Osteocyte (in vitro differentiated cells): ENCODE results near the gene ECEL1. TPM values are rescaled to one million over a fixed set of nuclear protein-coding genes. Genes with fewer than 3 reads are reported as not detected.
"Not testable (repeated sequence)": the region's sequence is repeated elsewhere in the genome, so short reads cannot be mapped to it uniquely, and the experiment has no call there.

Source experiments
- DNase-seq: peaks from one replicate; pipeline ENCODE4 v3.0.0; 2021; ENCODE audit warnings: mixed read lengths; ENCODE audit not compliant: unreplicated experiment; ENCODE audit errors: extremely low spot score
- H3K27ac Mint-ChIP-seq: one replicate; pipeline ENCODE4 v1.8.0; 2021; ENCODE audit warnings: mild to moderate bottlenecking, mixed read lengths; ENCODE audit not compliant: unreplicated experiment
- H3K27me3 Mint-ChIP-seq: one replicate; pipeline ENCODE4 v1.8.0; 2021; ENCODE audit warnings: mixed read lengths; ENCODE audit not compliant: unreplicated experiment
- H3K36me3 Mint-ChIP-seq: one replicate; pipeline ENCODE4 v1.8.0; 2021; ENCODE audit warnings: mixed read lengths; ENCODE audit not compliant: unreplicated experiment
- H3K4me1 Mint-ChIP-seq: one replicate; pipeline ENCODE4 v1.8.0; 2021; ENCODE audit warnings: mixed read lengths; ENCODE audit not compliant: unreplicated experiment
- H3K4me3 Mint-ChIP-seq: one replicate; pipeline ENCODE4 v1.8.0; 2021; ENCODE audit warnings: mild to moderate bottlenecking, moderate library complexity, mixed read lengths; ENCODE audit not compliant: unreplicated experiment
- H3K9me3 Mint-ChIP-seq: one replicate; pipeline ENCODE4 v1.8.0; 2021; ENCODE audit warnings: mixed read lengths; ENCODE audit not compliant: unreplicated experiment
- total RNA-seq: library from RNA; stranded (reverse); gene quantifications from 2 replicates; pipeline ENCODE4 v1.2.1, GENCODE V29; 2021
- TF ChIP-seq, protein P1 (sequence below): fragments of 200-600 bp; sonication (generic); IDR thresholded peaks from 2 replicates; pipeline ENCODE4 v1.5.0; 2021; ENCODE audit warnings: antibody characterized with exemption, mild to moderate bottlenecking, moderate library complexity

The ECEL1 gene
- total RNA-seq, 1 donor from 2014 or later, result 0.13 TPM

DNA sequence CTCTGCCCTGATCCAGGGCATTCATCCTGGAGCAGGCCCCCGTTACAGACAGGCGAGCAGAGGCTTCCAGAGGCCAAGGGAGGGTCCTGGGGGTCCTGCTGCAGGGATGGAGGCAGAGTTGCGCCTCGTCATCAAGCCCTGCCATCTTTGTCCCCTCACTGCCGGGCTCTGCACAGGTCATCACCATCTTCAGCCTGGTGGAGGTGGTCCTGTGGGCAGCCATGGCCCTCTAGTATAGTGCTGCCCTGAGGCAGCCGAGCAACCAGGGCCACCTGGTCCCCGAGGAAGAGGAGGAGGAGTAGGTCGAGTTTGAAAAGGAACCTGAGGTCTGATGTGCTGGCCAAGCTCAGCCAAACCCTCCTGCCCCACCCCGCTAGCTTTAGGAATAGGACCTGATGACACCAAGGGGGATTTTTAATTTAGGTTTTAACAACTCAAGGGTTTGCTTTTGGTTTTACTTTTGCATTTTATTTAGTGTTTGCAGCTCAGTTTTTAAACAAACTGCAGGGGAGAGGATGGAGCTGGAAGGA, 40.5 kb downstream of the ECEL1 start:
- TF ChIP-seq, protein P1, sequence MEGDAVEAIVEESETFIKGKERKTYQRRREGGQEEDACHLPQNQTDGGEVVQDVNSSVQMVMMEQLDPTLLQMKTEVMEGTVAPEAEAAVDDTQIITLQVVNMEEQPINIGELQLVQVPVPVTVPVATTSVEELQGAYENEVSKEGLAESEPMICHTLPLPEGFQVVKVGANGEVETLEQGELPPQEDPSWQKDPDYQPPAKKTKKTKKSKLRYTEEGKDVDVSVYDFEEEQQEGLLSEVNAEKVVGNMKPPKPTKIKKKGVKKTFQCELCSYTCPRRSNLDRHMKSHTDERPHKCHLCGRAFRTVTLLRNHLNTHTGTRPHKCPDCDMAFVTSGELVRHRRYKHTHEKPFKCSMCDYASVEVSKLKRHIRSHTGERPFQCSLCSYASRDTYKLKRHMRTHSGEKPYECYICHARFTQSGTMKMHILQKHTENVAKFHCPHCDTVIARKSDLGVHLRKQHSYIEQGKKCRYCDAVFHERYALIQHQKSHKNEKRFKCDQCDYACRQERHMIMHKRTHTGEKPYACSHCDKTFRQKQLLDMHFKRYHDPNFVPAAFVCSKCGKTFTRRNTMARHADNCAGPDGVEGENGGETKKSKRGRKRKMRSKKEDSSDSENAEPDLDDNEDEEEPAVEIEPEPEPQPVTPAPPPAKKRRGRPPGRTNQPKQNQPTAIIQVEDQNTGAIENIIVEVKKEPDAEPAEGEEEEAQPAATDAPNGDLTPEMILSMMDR, result no peak
- H3K9me3 Mint-ChIP-seq, result no peaks in the 10 kb centered on the region
- no peaks in the 10 kb centered on the region for H3K36me3 Mint-ChIP-seq
- H3K4me3 Mint-ChIP-seq, result no peak overlapping the region
- H3K27me3 Mint-ChIP-seq, result peaks cover 3% of the 10 kb centered on the region
- no peaks in the 10 kb centered on the region for H3K4me1 Mint-ChIP-seq
- DNase-seq, result no peak
- H3K27ac Mint-ChIP-seq, result no peak overlapping the region

DNA sequence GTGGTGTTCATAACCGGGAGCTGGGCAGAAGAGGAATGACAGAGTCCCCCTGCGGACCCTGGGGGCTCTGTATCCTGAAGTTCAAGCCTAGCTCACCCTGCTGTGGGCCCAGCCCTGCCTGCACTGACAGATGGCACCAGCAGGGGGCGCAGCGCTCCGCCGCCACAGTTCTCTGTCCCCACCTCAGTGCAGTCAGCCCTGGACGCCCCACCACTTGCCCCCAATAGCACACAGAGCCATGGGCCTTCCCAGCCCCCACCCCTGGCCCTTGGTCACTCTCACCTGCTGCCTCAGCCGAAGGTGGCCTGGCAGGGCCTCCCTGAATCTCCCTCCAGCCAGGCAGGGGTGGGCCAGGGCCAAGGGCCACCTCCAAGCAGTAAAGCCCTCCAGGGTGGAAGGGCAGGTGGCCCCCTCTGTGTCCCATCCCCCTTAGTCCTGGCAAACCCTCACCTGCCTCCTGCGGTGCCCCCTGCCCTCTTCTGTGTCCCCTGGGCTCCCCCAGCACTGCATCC, 41.3 kb downstream of the ECEL1 start:
- TF ChIP-seq, protein P1, result peak; percentile 44
- DNase-seq, H3K36me3 Mint-ChIP-seq, H3K9me3 Mint-ChIP-seq, H3K4me1 Mint-ChIP-seq, H3K27ac Mint-ChIP-seq, H3K27me3 Mint-ChIP-seq, H3K4me3 Mint-ChIP-seq: not testable (repeated sequence)

DNA sequence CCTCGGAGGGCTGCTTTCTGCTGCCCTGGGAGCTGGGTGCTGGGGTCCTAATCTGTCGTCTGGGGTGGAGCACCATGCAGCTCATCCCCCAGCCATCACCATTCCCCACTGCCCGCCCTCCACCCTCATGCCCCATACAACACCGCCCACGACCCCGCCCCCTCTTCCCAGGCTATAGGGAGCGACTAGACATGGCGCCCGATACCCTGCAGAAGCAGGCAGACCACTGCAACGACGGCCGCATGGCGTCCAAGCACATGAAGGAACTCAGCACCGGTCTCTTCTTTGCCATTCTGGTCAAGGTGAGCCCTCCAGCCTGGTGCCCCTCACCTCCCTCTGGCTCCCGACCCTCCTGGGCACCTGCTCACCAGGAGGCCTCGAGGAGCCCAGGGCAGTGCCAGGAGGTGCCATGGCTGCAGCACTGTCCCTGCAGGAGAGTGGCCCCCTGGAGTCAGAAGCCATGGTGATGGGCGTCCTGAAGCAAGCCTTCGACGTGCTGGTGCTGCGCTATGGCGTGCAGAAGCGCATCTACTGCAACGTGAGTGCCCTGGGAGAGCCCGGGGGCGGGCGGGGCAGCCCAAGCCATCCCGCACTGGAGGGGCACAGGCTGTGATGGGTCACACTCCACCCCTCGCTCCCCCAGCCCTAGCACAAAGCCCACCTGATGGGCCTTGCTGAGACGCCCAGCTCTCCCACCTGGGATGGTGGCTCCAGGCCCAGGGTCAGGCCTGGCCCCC, 42.3 kb downstream of the ECEL1 start:
- DNase-seq, H3K4me1 Mint-ChIP-seq, H3K9me3 Mint-ChIP-seq, H3K4me3 Mint-ChIP-seq, H3K36me3 Mint-ChIP-seq, H3K27ac Mint-ChIP-seq, H3K27me3 Mint-ChIP-seq: not testable (repeated sequence)

DNA sequence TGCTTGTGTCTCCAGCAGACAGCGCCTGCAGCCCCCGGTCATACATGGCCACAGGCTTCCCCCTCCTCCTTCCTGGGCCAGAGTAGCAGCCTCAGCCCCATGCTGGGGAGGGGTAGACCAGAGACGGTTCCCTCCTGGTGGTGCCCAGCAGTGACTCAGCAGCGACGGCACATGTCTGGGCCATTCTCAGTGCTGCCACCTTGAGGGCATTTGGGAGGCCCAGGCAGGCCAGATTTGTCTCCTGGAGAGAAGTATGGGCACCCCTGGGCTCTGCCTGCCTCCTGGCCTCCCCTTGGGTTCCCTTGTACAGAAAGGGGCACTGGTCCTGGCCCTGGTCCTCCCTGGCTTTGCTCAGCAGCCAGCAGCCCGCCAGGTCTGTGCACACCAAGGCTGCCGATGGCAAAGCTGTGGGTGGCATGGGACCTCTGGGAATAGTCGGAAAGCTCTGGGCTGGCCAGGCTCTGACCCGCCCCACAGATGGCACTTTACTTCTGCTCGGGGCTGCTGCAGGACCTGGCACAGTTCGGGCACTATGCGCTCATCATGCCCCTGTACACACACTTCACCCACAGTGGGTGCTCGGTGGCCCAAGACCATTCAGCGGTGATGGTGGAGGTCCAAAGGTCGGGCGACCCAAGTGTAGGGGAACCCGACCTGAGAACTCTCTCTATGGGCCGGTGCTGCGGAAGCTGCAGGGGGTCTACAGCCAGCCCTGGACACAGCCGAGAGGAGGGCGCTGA, 43.1 kb downstream of the ECEL1 start:
- Mint-ChIP-seq H3K4me1 (peaks cover 6% of the 10 kb centered on the region), H3K27ac (no peak overlapping the region), H3K4me3 (no peak overlapping the region), H3K36me3 (no peaks in the 10 kb centered on the region), H3K27me3 (peaks cover 4% of the 10 kb centered on the region), H3K9me3 (no peaks in the 10 kb centered on the region)
- TF ChIP-seq, protein P1, result peak; percentile 66
- no peak for DNase-seq

DNA sequence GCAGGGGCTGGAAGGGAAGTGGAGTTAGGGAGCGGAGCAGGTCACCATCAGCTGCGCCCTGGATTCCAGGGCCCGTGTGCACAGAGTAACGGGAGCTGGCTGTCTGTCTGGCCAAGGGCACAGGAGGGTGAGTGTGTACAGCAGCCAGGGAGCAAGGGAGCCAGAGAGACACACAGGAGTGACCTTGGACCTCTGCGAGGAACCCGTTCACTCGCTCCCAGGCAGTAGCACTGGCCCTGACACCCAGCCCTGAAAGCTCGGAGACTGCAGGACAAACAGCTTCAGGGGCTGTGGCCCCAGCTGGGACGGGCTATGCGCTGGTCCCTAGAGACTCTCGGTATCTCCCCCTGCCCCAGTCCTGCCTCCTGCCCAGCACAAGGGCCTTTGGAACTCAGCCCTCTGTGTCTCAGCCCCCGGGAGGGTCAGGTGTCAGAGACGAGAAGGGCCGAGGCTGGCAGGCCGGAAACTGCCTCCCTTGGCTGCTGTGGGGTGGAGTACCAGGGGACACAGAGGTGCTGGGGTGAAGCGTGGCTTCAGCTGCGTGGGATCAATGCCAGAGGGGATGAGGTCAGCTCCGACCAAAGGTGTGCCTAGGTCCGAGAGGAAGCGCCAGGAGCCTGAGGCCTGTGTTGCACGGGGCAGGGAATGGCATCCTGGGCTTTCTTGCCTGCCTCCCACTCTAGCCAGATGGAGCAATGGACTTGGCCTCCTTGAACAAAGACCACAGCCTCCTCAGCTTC, 43.8 kb downstream of the ECEL1 start:
- not testable (repeated sequence) for H3K27me3 Mint-ChIP-seq, DNase-seq, H3K4me1 Mint-ChIP-seq, H3K27ac Mint-ChIP-seq, H3K4me3 Mint-ChIP-seq, H3K36me3 Mint-ChIP-seq, H3K9me3 Mint-ChIP-seq

DNA sequence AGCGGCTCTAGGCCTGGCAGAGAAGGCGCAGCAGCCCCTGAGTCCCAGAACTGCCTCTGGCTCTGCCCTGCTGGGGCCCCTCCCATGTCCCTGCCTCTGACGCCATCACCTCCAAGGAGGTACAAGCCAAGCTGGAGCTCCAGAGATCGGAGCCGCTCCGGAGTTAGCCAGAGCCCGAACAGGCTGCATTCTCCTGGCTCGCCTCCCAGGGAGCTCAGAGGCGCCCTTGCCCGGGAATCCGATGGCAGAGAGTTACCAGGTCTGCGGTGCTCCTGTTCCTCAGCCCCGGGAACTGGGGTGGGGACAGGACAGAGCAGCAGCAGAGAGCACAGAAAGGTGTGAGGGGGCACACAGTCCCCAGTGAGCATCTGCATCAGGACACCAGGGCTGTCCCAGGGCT, 44.6 kb downstream of the ECEL1 start:
- H3K9me3 Mint-ChIP-seq, H3K27ac Mint-ChIP-seq, H3K36me3 Mint-ChIP-seq, H3K4me3 Mint-ChIP-seq, H3K27me3 Mint-ChIP-seq, H3K4me1 Mint-ChIP-seq, DNase-seq: not testable (repeated sequence)

DNA sequence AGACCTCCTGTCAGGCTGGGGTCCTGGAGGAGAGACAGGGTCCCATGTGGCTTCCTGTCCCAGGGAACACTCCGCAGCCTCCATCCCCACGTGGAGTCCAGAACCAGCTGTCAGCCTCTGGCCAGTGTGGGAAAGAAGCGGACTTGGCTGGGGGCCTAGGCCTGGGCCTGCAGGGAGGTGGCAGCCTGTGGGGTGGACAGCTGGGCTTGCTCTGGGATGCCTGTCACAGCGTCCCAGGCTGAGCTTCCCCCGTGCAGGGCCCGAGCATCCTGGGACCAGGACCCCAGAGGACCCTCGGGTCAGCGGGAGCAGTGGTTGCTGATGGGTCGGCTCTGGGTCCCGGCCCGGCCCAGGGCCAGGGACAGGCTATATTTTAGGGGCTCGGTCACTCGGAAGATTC, 45.2 kb downstream of the ECEL1 start:
- not testable (repeated sequence) for H3K4me3 Mint-ChIP-seq, H3K9me3 Mint-ChIP-seq, H3K36me3 Mint-ChIP-seq, H3K27ac Mint-ChIP-seq, H3K27me3 Mint-ChIP-seq, H3K4me1 Mint-ChIP-seq, DNase-seq

DNA sequence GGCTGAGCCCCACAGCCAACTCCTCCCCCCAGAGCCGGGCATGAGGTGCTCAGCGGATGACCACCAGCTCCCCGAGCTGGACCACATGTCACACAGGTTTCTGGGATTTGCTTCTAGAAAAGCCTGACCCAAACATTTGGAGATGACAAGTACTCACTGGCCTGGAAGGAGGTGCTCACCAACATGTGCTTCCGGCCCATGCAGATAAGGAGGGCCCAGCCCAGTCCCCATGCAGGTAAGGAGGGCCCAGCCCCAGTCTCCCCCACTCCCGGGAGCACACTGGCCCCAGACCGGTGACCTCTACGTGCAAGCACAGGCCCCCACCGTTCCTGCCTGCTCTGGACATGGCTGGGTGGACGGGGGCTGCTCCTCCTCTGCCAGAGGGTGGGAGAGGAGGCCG, 45.7 kb downstream of the ECEL1 start:
- not testable (repeated sequence) for H3K4me3 Mint-ChIP-seq, H3K27ac Mint-ChIP-seq, H3K9me3 Mint-ChIP-seq, DNase-seq, H3K36me3 Mint-ChIP-seq, H3K27me3 Mint-ChIP-seq, H3K4me1 Mint-ChIP-seq
